Right lobe of liver (tissue), 4 donors: ENCODE results near the gene TBX1.

Experiments used
- POLR2A ChIP-seq: fragments of 450-650 bp; IDR thresholded peaks from one replicate; pipeline ENCODE4 v1.6.1; 2017; ENCODE audit warnings: antibody characterized with exemption, mild to moderate bottlenecking
- TF ChIP-seq, protein P1 (sequence below), 4 donors: fragments of 200-600 bp in 3 of 4; fragments of 450-650 bp in 1 of 4; IDR thresholded peaks; one replicate each; pipeline versions ENCODE4 v1.5.1 to v1.8.0; 2016 to 2022; ENCODE audit warnings: antibody characterized with exemption in 4 of 4, mild to moderate bottlenecking in 2 of 4
- donor health status: DM: no; HTN: no; CAD: no.
- donor health status: DM: no; HTN: no; CAD: no.
- donor health status: DM: no; HTN: yes; CAD: no.

DNA sequence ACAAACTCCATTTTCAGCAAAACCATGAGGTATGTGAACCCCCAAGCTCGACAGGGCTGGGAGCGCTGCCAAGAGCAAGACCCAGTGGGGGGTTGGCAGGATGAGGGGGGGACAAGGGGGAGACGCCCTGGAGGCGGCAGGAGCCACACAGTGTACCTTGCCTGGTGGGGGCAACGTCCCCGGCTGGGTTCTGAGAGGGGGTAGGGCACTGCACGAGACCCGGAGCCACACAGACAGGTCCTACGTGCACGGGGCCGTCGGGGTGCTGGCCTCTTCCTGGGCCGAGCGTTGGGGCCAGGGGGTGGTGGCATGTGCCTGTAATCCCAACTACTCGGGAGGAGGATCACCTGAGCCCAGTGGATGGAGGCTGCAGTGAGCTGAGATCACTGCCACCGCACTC is 28.8 kb downstream of the TBX1 start:
- TF ChIP-seq, protein P1, sequence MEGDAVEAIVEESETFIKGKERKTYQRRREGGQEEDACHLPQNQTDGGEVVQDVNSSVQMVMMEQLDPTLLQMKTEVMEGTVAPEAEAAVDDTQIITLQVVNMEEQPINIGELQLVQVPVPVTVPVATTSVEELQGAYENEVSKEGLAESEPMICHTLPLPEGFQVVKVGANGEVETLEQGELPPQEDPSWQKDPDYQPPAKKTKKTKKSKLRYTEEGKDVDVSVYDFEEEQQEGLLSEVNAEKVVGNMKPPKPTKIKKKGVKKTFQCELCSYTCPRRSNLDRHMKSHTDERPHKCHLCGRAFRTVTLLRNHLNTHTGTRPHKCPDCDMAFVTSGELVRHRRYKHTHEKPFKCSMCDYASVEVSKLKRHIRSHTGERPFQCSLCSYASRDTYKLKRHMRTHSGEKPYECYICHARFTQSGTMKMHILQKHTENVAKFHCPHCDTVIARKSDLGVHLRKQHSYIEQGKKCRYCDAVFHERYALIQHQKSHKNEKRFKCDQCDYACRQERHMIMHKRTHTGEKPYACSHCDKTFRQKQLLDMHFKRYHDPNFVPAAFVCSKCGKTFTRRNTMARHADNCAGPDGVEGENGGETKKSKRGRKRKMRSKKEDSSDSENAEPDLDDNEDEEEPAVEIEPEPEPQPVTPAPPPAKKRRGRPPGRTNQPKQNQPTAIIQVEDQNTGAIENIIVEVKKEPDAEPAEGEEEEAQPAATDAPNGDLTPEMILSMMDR (IDR thresholded peaks at IDR 0.05): no peak
- no peak for TF ChIP-seq POLR2A
